Measurements from ENCODE around the gene RIPK4. TPM values are rescaled to one million over a fixed set of nuclear protein-coding genes. Genes with fewer than 3 reads are reported as not detected.

RIPK4 gene
- polyA plus RNA-seq, 1 donor from 2014 or later, result not detected

- TF ChIP-seq SMC3 (conservative IDR thresholded peaks at IDR 0.05; ENCODE audit: poor library complexity), result no peak
- TF ChIP-seq CTCF (IDR thresholded peaks at IDR 0.05; ENCODE audit: poor library complexity, severe bottlenecking), result no peak
- TF ChIP-seq TAF1 (IDR thresholded peaks at IDR 0.05; ENCODE audit: low read depth), result no peak
- TF ChIP-seq POLR2AphosphoS5 (IDR thresholded peaks at IDR 0.05), result no peak
- TF ChIP-seq MXI1 (conservative IDR thresholded peaks at IDR 0.05; ENCODE audit: poor library complexity, severe bottlenecking), result no peak
- H4K20me1 ChIP-seq (ENCODE audit: insufficient read depth), result no peaks in the 10 kb centered on the region
- H3K4me3 ChIP-seq (ENCODE audit: low read length), result no peak overlapping the region
- H3K36me3 ChIP-seq (ENCODE audit: insufficient read depth, low read length), result no peaks in the 10 kb centered on the region
- H3K4me2 ChIP-seq (ENCODE audit: low read length), result no peak overlapping the region
- peaks cover 5% of the 10 kb centered on the region for H3K9me3 ChIP-seq (ENCODE audit: low read length)
- no peaks in the 10 kb centered on the region for H3K9me2 ChIP-seq (ENCODE audit: insufficient read depth, low read length)
- no peak overlapping the region for H3K9ac ChIP-seq (ENCODE audit: low read length)
- no peak overlapping the region for H3K27ac ChIP-seq (ENCODE audit: low read length)
- H3K79me2 ChIP-seq (replicated peaks; ENCODE audit: insufficient read depth, low read length), result no peaks in the 10 kb centered on the region
- H3K27me3 ChIP-seq (ENCODE audit: insufficient read depth, low read depth, low read length), result no peaks in the 10 kb centered on the region
- no peak overlapping the region for H2AFZ ChIP-seq (ENCODE audit: low read depth, low read length)
- H3F3A ChIP-seq (ENCODE audit: insufficient read depth, low read length, poor library complexity, severe bottlenecking), result no peaks in the 10 kb centered on the region
These were observed 29.1 kb downstream of the RIPK4 start for GRCh38 chr21:41737651-41738324.

GRCh38 chr21:41736423-41736822, 30.4 kb downstream of the RIPK4 start:
- Histone ChIP-seq H3K27me3 (ENCODE audit: insufficient read depth, low read depth, low read length) (no peaks in the 10 kb centered on the region), H3K4me3 (ENCODE audit: low read length) (no peak overlapping the region), H3K9ac (ENCODE audit: low read length) (no peak overlapping the region), H3F3A (ENCODE audit: insufficient read depth, low read length, poor library complexity, severe bottlenecking) (no peaks in the 10 kb centered on the region), H2AFZ (ENCODE audit: low read depth, low read length) (no peak overlapping the region), H4K20me1 (ENCODE audit: insufficient read depth) (no peaks in the 10 kb centered on the region), H3K27ac (ENCODE audit: low read length) (no peak overlapping the region), H3K9me2 (ENCODE audit: insufficient read depth, low read length) (no peaks in the 10 kb centered on the region), H3K36me3 (ENCODE audit: insufficient read depth, low read length) (no peaks in the 10 kb centered on the region), H3K4me2 (ENCODE audit: low read length) (no peak overlapping the region), H3K9me3 (ENCODE audit: low read length) (peaks cover 5% of the 10 kb centered on the region), H3K79me2 (replicated peaks; ENCODE audit: insufficient read depth, low read length) (no peaks in the 10 kb centered on the region)
- TF ChIP-seq SMC3 (conservative IDR thresholded peaks at IDR 0.05; ENCODE audit: poor library complexity), result no peak
- TF ChIP-seq EZH2 (IDR thresholded peaks at IDR 0.05; ENCODE audit: borderline replicate concordance, insufficient read depth, low read length, poor library complexity, severe bottlenecking), result no peak
- TF ChIP-seq TAF1 (IDR thresholded peaks at IDR 0.05; ENCODE audit: low read depth), result no peak
- TF ChIP-seq REST (IDR thresholded peaks at IDR 0.05; ENCODE audit: borderline replicate concordance), result no peak
- TF ChIP-seq RAD21 (conservative IDR thresholded peaks at IDR 0.05), result no peak
- no peak for TF ChIP-seq POLR2AphosphoS5 (IDR thresholded peaks at IDR 0.05)
- TF ChIP-seq EP300 (conservative IDR thresholded peaks at IDR 0.05; ENCODE audit: poor library complexity, severe bottlenecking), result no peak
- TF ChIP-seq CTCF (IDR thresholded peaks at IDR 0.05; ENCODE audit: poor library complexity, severe bottlenecking), result no peak
- no peak for TF ChIP-seq MXI1 (conservative IDR thresholded peaks at IDR 0.05; ENCODE audit: poor library complexity, severe bottlenecking)
